ENCODE results near the gene TRPV5.

TRPV5 gene

DNA sequence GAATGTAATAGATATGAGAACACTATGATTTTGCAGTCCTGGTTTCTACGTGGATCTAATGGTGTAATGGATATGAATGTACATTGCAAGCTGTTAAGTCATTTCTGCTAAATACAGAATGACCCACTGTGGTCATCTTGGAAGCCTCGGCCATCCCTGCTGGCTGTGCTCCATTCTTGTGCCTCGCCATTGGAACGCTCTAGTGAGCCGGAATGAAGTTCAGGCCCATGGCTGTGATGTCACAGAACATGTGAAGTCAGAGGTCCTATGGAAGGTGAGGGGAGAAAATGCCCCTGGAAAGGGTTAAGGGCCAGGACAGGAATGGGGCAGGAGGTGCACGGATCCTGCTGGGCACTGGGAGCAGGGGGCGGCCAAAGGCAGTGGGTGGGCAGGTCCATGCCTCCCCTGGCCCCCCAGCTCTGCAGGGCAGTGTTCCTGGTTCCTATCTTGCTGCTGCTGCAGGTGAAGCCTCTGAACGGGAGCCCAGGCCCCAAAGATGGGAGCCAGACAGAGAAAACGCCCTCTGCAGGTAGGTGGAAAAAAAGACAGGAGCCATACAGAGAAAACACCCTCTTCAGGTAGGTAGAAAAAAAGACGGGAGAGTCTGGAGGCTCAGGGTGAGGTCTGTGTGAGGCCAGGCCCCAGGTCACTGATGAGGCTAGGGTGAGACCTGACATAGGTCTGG lies 5.8 kb upstream of the TRPV5 start, which contains the start of gene LLCFC1:
TSS of gene LLCFC1 (plus strand) at position 259 of the 685 bp plus-strand sequence. CDS start at position 397, 138 bp downstream.
- Histone ChIP-seq H3K27ac (no peak within 1 kb of the TSS), H3K4me3 (ENCODE audit: low read depth, low read length) (no peak within 1 kb of the TSS), H3K36me3 (no peaks in the 10 kb centered on the region), H3K27me3 (ENCODE audit: insufficient read depth, low read depth, severe bottlenecking) (no peaks in the 10 kb centered on the region), H3K9me3 (ENCODE audit: severe bottlenecking) (no peaks in the 10 kb centered on the region)
- TF ChIP-seq, protein P1, sequence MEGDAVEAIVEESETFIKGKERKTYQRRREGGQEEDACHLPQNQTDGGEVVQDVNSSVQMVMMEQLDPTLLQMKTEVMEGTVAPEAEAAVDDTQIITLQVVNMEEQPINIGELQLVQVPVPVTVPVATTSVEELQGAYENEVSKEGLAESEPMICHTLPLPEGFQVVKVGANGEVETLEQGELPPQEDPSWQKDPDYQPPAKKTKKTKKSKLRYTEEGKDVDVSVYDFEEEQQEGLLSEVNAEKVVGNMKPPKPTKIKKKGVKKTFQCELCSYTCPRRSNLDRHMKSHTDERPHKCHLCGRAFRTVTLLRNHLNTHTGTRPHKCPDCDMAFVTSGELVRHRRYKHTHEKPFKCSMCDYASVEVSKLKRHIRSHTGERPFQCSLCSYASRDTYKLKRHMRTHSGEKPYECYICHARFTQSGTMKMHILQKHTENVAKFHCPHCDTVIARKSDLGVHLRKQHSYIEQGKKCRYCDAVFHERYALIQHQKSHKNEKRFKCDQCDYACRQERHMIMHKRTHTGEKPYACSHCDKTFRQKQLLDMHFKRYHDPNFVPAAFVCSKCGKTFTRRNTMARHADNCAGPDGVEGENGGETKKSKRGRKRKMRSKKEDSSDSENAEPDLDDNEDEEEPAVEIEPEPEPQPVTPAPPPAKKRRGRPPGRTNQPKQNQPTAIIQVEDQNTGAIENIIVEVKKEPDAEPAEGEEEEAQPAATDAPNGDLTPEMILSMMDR (IDR thresholded peaks at IDR 0.05; ENCODE audit: low read depth, low read length) = peak; percentile 62
- DNase-seq = peak; percentile 35

DNA sequence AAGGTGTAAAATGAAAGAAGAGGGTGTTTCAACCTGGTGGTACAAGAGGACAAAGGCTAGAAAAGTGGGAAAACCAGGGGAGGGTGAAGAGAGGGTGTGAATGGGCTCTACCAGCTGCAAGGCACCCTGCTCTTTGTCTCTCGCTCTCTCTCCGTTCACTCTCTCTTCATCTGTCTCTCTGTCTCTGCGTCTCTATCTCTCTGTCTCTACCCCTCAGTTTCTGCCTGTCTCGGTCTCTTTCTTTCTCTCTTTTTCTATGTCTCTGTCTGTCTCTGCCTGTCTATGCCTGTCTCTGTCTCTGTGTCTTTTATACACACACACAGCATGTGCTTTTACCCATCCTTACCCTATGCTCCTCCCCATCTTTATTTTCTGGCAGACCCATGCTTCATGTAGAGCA lies 5.1 kb upstream of the TRPV5 start:
- no peak for DNase-seq
- TF ChIP-seq, protein P1 (IDR thresholded peaks at IDR 0.05; ENCODE audit: low read depth, low read length) = no peak
- Histone ChIP-seq H3K27me3 (ENCODE audit: insufficient read depth, low read depth, severe bottlenecking) (no peaks in the 10 kb centered on the region), H3K4me3 (ENCODE audit: low read depth, low read length) (no peak overlapping the region), H3K36me3 (no peaks in the 10 kb centered on the region), H3K9me3 (ENCODE audit: severe bottlenecking) (no peaks in the 10 kb centered on the region), H3K27ac (no peak overlapping the region)

DNA sequence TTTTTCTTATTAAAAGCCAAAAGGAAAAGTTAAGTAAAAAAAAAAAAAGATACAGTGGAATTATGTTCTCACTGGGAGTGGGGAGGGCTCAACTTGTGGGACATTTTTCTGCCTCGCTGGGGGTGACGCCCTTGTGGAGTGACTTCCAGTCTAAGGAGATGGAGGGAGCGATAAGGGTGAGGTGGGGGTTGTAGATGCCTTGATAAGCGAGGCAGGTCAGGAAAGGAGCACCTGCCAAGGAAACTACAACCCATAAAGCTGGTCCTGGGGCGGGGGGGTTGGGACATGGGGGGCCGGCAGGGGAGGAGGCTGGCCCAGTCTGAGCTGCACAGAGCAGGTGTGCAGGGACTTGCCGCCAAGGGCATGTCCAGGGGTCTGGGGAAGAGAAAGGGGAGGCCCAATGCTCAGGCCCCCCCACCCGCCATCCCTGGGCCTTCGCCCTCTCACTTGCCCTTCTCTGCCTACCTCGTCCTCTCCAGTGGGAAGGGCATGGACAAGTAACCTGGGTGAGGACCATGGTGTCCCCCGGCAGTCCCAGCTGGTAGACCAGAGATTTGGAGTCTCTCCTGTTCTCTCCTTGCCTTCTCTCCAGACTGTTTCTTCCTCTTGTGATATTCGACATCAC lies 2.5 kb upstream of the TRPV5 start:
- Histone ChIP-seq H3K9me3 (ENCODE audit: severe bottlenecking) (no peaks in the 10 kb centered on the region), H3K4me3 (ENCODE audit: low read depth, low read length) (no peak overlapping the region), H3K27me3 (ENCODE audit: insufficient read depth, low read depth, severe bottlenecking) (no peaks in the 10 kb centered on the region), H3K27ac (no peak overlapping the region), H3K36me3 (no peaks in the 10 kb centered on the region)
- DNase-seq = no peak
- TF ChIP-seq, protein P1 (IDR thresholded peaks at IDR 0.05; ENCODE audit: low read depth, low read length) = no peak

DNA sequence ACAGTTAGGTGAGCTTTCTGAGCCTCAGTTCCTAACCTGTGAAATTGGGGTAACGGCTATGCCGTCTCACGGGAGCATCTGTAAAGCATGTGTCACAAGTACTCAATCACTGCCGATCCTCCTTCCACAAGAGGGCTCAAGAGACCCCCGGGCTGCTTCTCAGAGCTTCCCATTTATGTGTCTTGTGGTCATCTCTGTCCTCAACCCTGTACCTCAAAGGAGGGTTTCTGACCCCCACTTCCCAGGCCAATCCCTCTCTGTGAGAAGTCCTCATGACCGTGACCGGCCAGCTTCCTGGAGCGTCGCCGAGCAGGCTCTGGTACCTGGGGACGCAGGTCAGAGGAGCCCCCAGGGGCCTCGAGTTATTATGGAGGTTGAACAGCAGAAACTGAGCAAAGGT lies 510 bp upstream of the TRPV5 start:
- Histone ChIP-seq H3K27me3 (ENCODE audit: insufficient read depth, low read depth, severe bottlenecking) (no peaks in the 10 kb centered on the region), H3K27ac (no peak overlapping the region), H3K4me3 (ENCODE audit: low read depth, low read length) (no peak overlapping the region), H3K36me3 (no peaks in the 10 kb centered on the region), H3K9me3 (ENCODE audit: severe bottlenecking) (no peaks in the 10 kb centered on the region)
- DNase-seq = no peak
- TF ChIP-seq, protein P1 (IDR thresholded peaks at IDR 0.05; ENCODE audit: low read depth, low read length) = no peak

DNA sequence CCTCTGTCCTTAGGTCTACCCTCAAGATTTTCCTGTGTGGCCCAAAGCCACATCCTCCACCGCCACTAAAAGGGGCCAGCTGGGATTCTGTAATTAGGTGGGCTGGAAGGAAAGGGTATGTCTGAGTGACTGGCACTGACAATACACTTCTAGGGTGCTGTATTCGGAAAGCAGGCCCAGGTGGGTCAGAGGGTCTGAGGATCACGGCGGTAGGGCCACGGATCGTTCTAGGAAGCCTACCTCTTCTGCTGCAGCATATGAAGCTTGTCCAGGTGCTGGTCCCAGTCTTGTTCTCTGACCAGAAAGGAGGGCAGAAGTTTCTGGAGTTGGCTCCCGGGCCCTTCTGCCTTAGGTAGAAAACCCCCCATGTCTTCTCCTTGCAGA lies 462 bp downstream of the TRPV5 start:
- no peaks in the 10 kb centered on the region for H3K9me3 ChIP-seq (ENCODE audit: severe bottlenecking)
- no peak overlapping the region for H3K4me3 ChIP-seq (ENCODE audit: low read depth, low read length)
- H3K27me3 ChIP-seq (ENCODE audit: insufficient read depth, low read depth, severe bottlenecking) = no peaks in the 10 kb centered on the region
- no peak for DNase-seq
- no peaks in the 10 kb centered on the region for H3K36me3 ChIP-seq
- TF ChIP-seq, protein P1 (IDR thresholded peaks at IDR 0.05; ENCODE audit: low read depth, low read length) = no peak
- H3K27ac ChIP-seq = no peak overlapping the region

Measured in WERI-Rb-1 (cell line).